ENCODE measurements around the gene KLHL36. TPM values are rescaled to one million over a fixed set of nuclear protein-coding genes. Genes with fewer than 3 reads are reported as not detected.
A peak's percentile ranks its signal among the peaks of the same experiment; 100 is the strongest.

KLHL36 gene
- total and polyA plus RNA-seq, 9 of the 15 experiments (the other 6 are each of a cell fraction or from before 2014, with no cell fraction given): 2.1 to 51.2 (median 18.5) TPM

GRCh38 chr16:84675884-84676283, 27.6 kb downstream of the KLHL36 start:
- H3K9ac ChIP-seq (ENCODE audit: insufficient read depth in 1 of 2, low read depth in 2 of 2, low read length in 2 of 2): no peak overlapping the region
- CTCF ChIA-PET (ENCODE audit: low intra/inter-chr PET ratio): interaction anchor here (1.0 kb wide), 1 partner anchor 55 kb away, joined by 5 read pairs; no protein-coding TSS in a partner anchor
- WGBS (ENCODE audit: insufficient coverage, low coverage, missing lambda C conversion rate): 20% methylated on average over 2 of the region's 2 CpGs
- no peaks in the 10 kb centered on the region for H3K36me3 ChIP-seq (ENCODE audit: control insufficient read depth, insufficient read depth, low read length)
- H3K4me1 ChIP-seq (replicated peaks in 1 of 2; ENCODE audit: control insufficient read depth in 2 of 2, insufficient read depth in 2 of 2, low read length in 2 of 2): peaks cover 10 to 11% of the 10 kb centered on the region in 2 experiments; a peak in 4 of 5 replicates
- no peak overlapping the region for H3K27ac ChIP-seq (ENCODE audit: extremely low read depth, low read depth, low read length)
- no peaks in the 10 kb centered on the region; the same call in 1 of the 2 replicates for H4K20me1 ChIP-seq (replicated peaks; ENCODE audit: control insufficient read depth, insufficient read depth, low read length)
- ATAC-seq (no peak), FAIRE-seq (no peak), DNase-seq (ENCODE audit: extremely low read depth in 1 of 4, low spot score in 3 of 4) (no peak)
- no peak overlapping the region for H3K4me3 ChIP-seq
- POLR2A ChIA-PET: no interaction called here
- H3K79me2 ChIP-seq (ENCODE audit: control insufficient read depth, insufficient read depth, low read length): no peaks in the 10 kb centered on the region
- TF ChIP-seq HOMEZ (CRISPR knock-in tag; IDR thresholded peaks at IDR 0.05) (no peak), KDM1A (IDR thresholded peaks at IDR 0.05) (peak in 1 of 2 experiments; percentile 60; a peak in 1 of 4 replicates)
- in situ Hi-C loops (cut with MboI) (no loop called here), intact Hi-C loops (cut with micrococcal nuclease) (no loop called here)
- H3K9me1 ChIP-seq (ENCODE audit: control insufficient read depth, insufficient read depth, low read length): no peaks in the 10 kb centered on the region
- no peak overlapping the region for H2AFZ ChIP-seq (ENCODE audit: low read depth, low read length)
- H3K9me3 ChIP-seq (replicated peaks; ENCODE audit: control insufficient read depth, insufficient read depth, low read depth, low read length): no peaks in the 10 kb centered on the region
- H3K4me2 ChIP-seq (ENCODE audit: insufficient read depth, low read length): no peak overlapping the region
- peaks cover 10 to 30% of the 10 kb centered on the region in 2 experiments for H3K27me3 ChIP-seq (ENCODE audit: control insufficient read depth in 2 of 2, insufficient read depth in 2 of 2, low read length in 2 of 2)
- BruUV-seq (replicated peaks): no TSS peak
